Caco-2 (cell line): ENCODE results near the gene HOXB6. TPM values are rescaled to one million over a fixed set of nuclear protein-coding genes. Genes with fewer than 3 reads are reported as not detected.

ENCODE experiments used
- BruUV-seq: library from RNA; stranded (reverse); fragments of 400-500 nt; replicated peaks from 2 replicates; lab custom pipeline; 2021; lab: Mats Ljungman, UMichigan
- CTCF ChIA-PET: fragments of 300-600 bp; sonication (Branson Sonifier 250); formaldehyde crosslinking; loops from one replicate; lab custom pipeline; 2022; ENCODE audit warnings: antibody characterized with exemption; lab: Charles Lee
- POLR2A ChIA-PET: fragments of 300-600 bp; sonication (Branson Sonifier 250); formaldehyde crosslinking; loops from one replicate; lab custom pipeline; 2022; ENCODE audit warnings: antibody characterized with exemption; lab: Charles Lee
- DNase-seq, 2 experiments: peaks; one replicate each; pipeline versions ENCODE4 v3.0.0 to v3.0.0-alpha.2; 2020 to 2022
- H3K27me3 ChIP-seq: replicated peaks from 2 replicates; pipeline ENCODE4 v1.6.0; 2011; ENCODE audit warnings: low read length; ENCODE audit not compliant: control insufficient read depth, insufficient read depth
- H3K36me3 ChIP-seq: 2 replicates; pipeline ENCODE4 v1.5.1; 2011; ENCODE audit warnings: low read length; ENCODE audit not compliant: control insufficient read depth, insufficient read depth
- H3K4me1 ChIP-seq: fragments of 250-450 bp; sonication (Bioruptor Pico); 2 replicates; pipeline ENCODE4 v1.5.1; 2020; ENCODE audit warnings: mild to moderate bottlenecking
- H3K4me3 ChIP-seq: 2 replicates; pipeline ENCODE4 v1.5.1; 2011; ENCODE audit warnings: low read depth, mild to moderate bottlenecking, control low read depth, low read length
- H3K9me3 ChIP-seq: fragments of 250-450 bp; sonication (Bioruptor Pico); 2 replicates; pipeline ENCODE4 v1.5.1; 2020; ENCODE audit warnings: mild to moderate bottlenecking, moderate library complexity
- H3K27ac Mint-ChIP-seq: one replicate; pipeline ENCODE4 v1.8.0; 2022; ENCODE audit warnings: mixed read lengths; ENCODE audit not compliant: unreplicated experiment
- H3K27me3 Mint-ChIP-seq: one replicate; pipeline ENCODE4 v1.8.0; 2022; ENCODE audit warnings: mixed read lengths; ENCODE audit not compliant: insufficient read depth, unreplicated experiment
- H3K36me3 Mint-ChIP-seq: one replicate; pipeline ENCODE4 v1.8.0; 2022; ENCODE audit warnings: mild to moderate bottlenecking, mixed read lengths; ENCODE audit not compliant: insufficient read depth, unreplicated experiment
- H3K4me1 Mint-ChIP-seq: one replicate; pipeline ENCODE4 v1.8.0; 2022; ENCODE audit warnings: low read depth, mixed read lengths; ENCODE audit not compliant: unreplicated experiment
- H3K4me3 Mint-ChIP-seq: one replicate; pipeline ENCODE4 v1.8.0; 2022; ENCODE audit warnings: mild to moderate bottlenecking, moderate library complexity, mixed read lengths; ENCODE audit not compliant: unreplicated experiment
- H3K9me3 Mint-ChIP-seq: one replicate; pipeline ENCODE4 v1.8.0; 2022; ENCODE audit warnings: mixed read lengths; ENCODE audit not compliant: unreplicated experiment
- intact Hi-C: fragments of 100-400 bp; cut with micrococcal nuclease; formaldehyde crosslinking; loops from one replicate; pipeline ENCODE4 v1.10.0; 2022; ENCODE audit not compliant: unreplicated experiment
- total RNA-seq: library from RNA; stranded (reverse); gene quantifications from 2 replicates; pipeline ENCODE4 v1.2.3, GENCODE V29; 2022
- TF ChIP-seq, protein P1 (sequence below), 2 experiments: fragments of 200-600 bp in 1 of 2; IDR thresholded peaks; 1 replicate in 1 of 2; 2 replicates in 1 of 2; pipeline versions ENCODE4 v1.5.1 to v1.8.0; 2011 to 2022; ENCODE audit warnings: antibody characterized with exemption in 1 of 2, control low read depth in 1 of 2, inconsistent platforms in 1 of 2, low read depth in 1 of 2, low read length in 1 of 2, mild to moderate bottlenecking in 1 of 2, moderate library complexity in 1 of 2; ENCODE audit not compliant: insufficient read depth in 1 of 2, severe bottlenecking in 1 of 2, unreplicated experiment in 1 of 2

HOXB6 gene
- total RNA-seq, 1 experiment from 2014 or later: 1.9 TPM

DNA sequence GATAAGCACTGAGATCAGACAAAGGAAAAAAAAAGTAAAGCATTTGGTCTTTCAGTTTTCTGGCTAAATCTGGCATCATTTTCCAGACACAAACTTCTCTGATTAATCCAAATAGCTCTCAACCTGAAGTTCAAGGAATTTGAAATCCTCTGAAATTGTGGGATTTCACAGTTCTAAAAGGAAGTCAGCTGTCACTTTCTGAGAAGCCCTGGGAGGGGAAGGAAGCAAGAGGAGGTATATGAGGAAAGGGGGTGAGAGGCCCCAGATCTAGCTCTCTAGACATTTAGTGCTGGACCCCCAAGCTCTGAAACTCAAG is 38.9 kb upstream of the HOXB6 start:
- no TSS peak for BruUV-seq
- H3K36me3 ChIP-seq: no peaks in the 10 kb centered on the region

DNA sequence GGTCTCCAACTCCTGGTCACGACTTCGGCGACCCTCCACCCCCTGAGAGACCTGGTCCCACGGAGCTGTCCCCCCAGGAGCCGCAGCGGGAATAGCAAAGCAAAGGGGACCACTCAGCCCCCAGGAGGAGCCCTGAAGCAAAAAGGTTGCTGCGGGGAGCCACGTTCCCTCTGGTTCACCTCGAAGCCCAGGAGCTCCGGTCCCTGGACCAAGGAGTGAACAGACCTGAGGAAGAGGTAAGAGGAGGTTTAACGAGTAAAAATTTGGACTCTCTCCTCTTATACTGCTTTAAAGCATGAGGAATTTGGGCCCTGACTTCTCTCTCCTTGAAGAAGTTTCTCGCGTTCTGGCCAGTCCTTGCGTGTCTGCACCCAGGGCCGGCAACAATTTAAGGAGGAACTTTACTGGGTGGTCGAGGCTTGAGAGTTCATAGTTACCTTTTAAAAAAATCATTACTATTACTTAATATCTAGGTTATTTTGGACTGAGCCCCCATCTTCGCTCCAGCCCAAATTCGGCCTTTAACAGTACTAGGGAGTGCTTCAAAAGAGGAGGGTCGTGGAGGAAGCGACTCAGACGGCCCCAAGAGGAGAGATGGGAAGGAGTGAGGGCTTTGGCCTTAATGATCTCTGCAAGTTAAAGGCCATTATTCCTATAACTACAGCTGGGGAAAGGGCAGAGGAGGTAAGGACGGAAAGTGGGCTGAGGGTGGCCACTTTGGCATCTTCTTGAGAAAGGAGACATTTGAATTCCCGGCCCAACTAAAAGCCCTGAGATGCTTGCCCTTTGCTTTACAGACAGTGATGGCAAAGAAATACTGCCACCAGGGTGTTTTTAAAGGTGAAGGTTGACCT is 38.3 kb upstream of the HOXB6 start:
- no peaks in the 10 kb centered on the region for H3K36me3 Mint-ChIP-seq
- peaks cover 7% of the 10 kb centered on the region for H3K4me1 Mint-ChIP-seq
- Histone ChIP-seq H3K9me3 (no peaks in the 10 kb centered on the region), H3K36me3 (no peaks in the 10 kb centered on the region), H3K4me3 (no peak overlapping the region), H3K4me1 (peaks cover 9% of the 10 kb centered on the region; the same call in 1 of the 2 replicates), H3K27me3 (no peaks in the 10 kb centered on the region)
- no TSS peak for BruUV-seq
- no peak overlapping the region for H3K4me3 Mint-ChIP-seq
- intact Hi-C loops: no loop called here
- POLR2A ChIA-PET: interaction anchor here (0.5 kb wide), 1 partner anchor 993 kb away, joined by 4 read pairs; no protein-coding TSS in a partner anchor
- TF ChIP-seq, protein P1, sequence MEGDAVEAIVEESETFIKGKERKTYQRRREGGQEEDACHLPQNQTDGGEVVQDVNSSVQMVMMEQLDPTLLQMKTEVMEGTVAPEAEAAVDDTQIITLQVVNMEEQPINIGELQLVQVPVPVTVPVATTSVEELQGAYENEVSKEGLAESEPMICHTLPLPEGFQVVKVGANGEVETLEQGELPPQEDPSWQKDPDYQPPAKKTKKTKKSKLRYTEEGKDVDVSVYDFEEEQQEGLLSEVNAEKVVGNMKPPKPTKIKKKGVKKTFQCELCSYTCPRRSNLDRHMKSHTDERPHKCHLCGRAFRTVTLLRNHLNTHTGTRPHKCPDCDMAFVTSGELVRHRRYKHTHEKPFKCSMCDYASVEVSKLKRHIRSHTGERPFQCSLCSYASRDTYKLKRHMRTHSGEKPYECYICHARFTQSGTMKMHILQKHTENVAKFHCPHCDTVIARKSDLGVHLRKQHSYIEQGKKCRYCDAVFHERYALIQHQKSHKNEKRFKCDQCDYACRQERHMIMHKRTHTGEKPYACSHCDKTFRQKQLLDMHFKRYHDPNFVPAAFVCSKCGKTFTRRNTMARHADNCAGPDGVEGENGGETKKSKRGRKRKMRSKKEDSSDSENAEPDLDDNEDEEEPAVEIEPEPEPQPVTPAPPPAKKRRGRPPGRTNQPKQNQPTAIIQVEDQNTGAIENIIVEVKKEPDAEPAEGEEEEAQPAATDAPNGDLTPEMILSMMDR (IDR thresholded peaks at IDR 0.05; ENCODE audit: insufficient read depth in 1 of 2, low read depth in 1 of 2, low read length in 1 of 2, severe bottlenecking in 1 of 2, unreplicated experiment in 1 of 2): no peak
- peaks cover 18% of the 10 kb centered on the region for H3K27me3 Mint-ChIP-seq
- H3K27ac Mint-ChIP-seq: no peak overlapping the region
- CTCF ChIA-PET: no interaction called here
- no peaks in the 10 kb centered on the region for H3K9me3 Mint-ChIP-seq
- DNase-seq: peak in 1 of 2 experiments; percentile 19

More for the DNA sequence above, 38.9 kb upstream of the HOXB6 start:
- ChIA-PET POLR2A (interaction anchor here (0.5 kb wide), 1 partner anchor 994 kb away, joined by 4 read pairs; no protein-coding TSS in a partner anchor), CTCF (no interaction called here)
- no peak overlapping the region for H3K27ac Mint-ChIP-seq
- no peak overlapping the region for H3K4me3 Mint-ChIP-seq
- peaks cover 9% of the 10 kb centered on the region; the same call in 1 of the 2 replicates for H3K4me1 ChIP-seq
- DNase-seq: peak in 1 of 2 experiments; percentile 19
- TF ChIP-seq, protein P1 (IDR thresholded peaks at IDR 0.05; ENCODE audit: insufficient read depth in 1 of 2, low read depth in 1 of 2, low read length in 1 of 2, severe bottlenecking in 1 of 2, unreplicated experiment in 1 of 2): no peak
- H3K27me3 ChIP-seq: no peaks in the 10 kb centered on the region
- H3K27me3 Mint-ChIP-seq: peaks cover 15% of the 10 kb centered on the region
- intact Hi-C loops: no loop called here
- H3K4me3 ChIP-seq: no peak overlapping the region
- no peaks in the 10 kb centered on the region for H3K9me3 ChIP-seq
- H3K36me3 Mint-ChIP-seq: no peaks in the 10 kb centered on the region
- peaks cover 7% of the 10 kb centered on the region for H3K4me1 Mint-ChIP-seq
- no peaks in the 10 kb centered on the region for H3K9me3 Mint-ChIP-seq

DNA sequence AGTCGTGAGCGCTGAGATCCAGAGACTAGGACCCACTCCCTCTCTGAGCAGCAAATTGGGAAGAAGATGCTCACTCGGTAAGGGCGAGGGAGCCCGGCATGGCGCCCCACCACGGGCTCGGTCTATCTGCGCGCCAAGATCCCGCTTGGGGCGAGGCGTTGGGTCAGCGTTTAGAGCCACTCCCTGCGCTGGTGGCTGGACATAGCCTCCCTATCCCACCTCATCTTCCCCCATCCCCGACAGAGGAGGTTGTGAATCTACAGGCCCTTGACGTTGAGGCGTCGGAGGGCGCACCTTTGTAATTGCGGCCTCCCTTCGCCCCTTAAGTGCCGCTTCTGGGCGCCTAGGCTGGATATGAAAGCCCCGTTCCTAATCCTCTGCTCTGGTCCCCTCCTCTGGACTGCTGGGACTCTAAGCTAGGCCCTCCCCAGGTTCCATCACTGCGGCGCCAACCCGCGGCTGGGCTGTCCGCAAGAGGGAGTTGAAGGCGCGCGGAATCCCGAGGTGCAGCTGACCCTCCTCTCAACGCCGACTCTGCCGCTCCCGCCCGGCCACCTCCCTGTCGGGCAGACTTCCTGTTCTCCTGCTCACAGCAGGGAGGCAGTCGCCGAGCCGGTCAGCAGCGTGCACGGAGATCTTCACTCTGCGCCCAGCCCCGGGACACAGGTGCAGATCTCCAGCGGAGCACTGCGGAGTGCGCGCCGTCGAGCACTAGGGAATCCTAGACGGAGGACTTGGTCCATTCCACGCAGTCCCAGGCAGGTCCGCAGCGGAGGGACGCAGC is 37.5 kb upstream of the HOXB6 start:
- ChIA-PET POLR2A (no interaction called here), CTCF (no interaction called here)
- peaks cover 9% of the 10 kb centered on the region; the same call in 1 of the 2 replicates for H3K4me1 ChIP-seq

More for the DNA sequence above, 37.5 kb upstream of the HOXB6 start:
- H3K4me3 ChIP-seq: no peak overlapping the region
- DNase-seq: peak in 1 of 2 experiments; percentile 41
- Mint-ChIP-seq H3K4me3 (no peak overlapping the region), H3K36me3 (no peaks in the 10 kb centered on the region), H3K9me3 (no peaks in the 10 kb centered on the region), H3K27me3 (peaks cover 18% of the 10 kb centered on the region), H3K27ac (no peak overlapping the region), H3K4me1 (peaks cover 6% of the 10 kb centered on the region)
- no peaks in the 10 kb centered on the region for H3K27me3 ChIP-seq
- no peaks in the 10 kb centered on the region for H3K9me3 ChIP-seq
- intact Hi-C loops: no loop called here
- TF ChIP-seq, protein P1 (IDR thresholded peaks at IDR 0.05; ENCODE audit: insufficient read depth in 1 of 2, low read depth in 1 of 2, low read length in 1 of 2, severe bottlenecking in 1 of 2, unreplicated experiment in 1 of 2): no peak
- BruUV-seq: no TSS peak
- H3K36me3 ChIP-seq: no peaks in the 10 kb centered on the region
